ENCODE results near the gene COX4I1. TPM values are rescaled to one million over a fixed set of nuclear protein-coding genes. Genes with fewer than 3 reads are reported as not detected.

COX4I1 gene
- total RNA-seq, 1 experiment from 2014 or later, result 429 TPM

DNA sequence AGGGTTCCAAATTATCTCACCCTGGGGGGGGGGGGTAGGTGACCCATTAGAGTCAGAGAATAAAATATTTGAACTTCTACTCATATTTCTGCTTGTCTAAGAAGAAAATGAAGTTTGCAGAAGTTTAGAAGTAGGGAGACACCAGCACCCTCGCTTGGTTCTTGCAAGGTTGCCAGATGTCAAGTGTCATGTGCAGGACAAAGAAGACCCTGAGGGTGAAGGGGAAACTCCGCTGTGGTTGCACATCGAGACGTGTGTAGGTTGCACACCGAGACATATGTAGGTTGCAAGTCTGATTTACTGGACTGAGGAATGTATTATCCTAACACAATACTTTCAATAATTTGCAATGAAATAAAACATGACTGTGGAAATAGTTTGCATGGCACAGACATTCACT is 57.1 kb downstream of the COX4I1 start:
- H3K4me3 ChIP-seq (ENCODE audit: low read depth in 2 of 2, low read length in 2 of 2), result no peak overlapping the region
- no peak overlapping the region for H3K27ac ChIP-seq (ENCODE audit: low read length)
- intact Hi-C loops (cut with micrococcal nuclease; ENCODE audit: unreplicated experiment) (no loop called here), in situ Hi-C loops (cut with HindIII; ENCODE audit: low pct_unique_long_range_greater_than_20kb, low sequenced_read_pairs) (no loop called here)
- ATAC-seq, result no peak
- no peak for DNase-seq (ENCODE audit: low read depth, low spot score)
- POLR2A ChIA-PET, result no interaction called here
- H3K4me1 ChIP-seq (ENCODE audit: control insufficient read depth, insufficient read depth, low read length), result no peaks in the 10 kb centered on the region
- no peaks in the 10 kb centered on the region; the same call in 1 of the 2 replicates for H3K27me3 ChIP-seq (ENCODE audit: control insufficient read depth, insufficient read depth, low read length)
- H3K9me3 ChIP-seq (ENCODE audit: control insufficient read depth, insufficient read depth, low read depth, low read length), result no peaks in the 10 kb centered on the region
- TF ChIP-seq SIN3A (IDR thresholded peaks at IDR 0.05; ENCODE audit: borderline replicate concordance, insufficient read depth, low read depth, low read length), result no peak
- TF ChIP-seq TCF7L2 (IDR thresholded peaks at IDR 0.05; ENCODE audit: low read depth, low read length), result no peak
- no peak for TF ChIP-seq POLR2AphosphoS5 (IDR thresholded peaks at IDR 0.05; ENCODE audit: low read depth, low read length)
- TF ChIP-seq, protein P1, sequence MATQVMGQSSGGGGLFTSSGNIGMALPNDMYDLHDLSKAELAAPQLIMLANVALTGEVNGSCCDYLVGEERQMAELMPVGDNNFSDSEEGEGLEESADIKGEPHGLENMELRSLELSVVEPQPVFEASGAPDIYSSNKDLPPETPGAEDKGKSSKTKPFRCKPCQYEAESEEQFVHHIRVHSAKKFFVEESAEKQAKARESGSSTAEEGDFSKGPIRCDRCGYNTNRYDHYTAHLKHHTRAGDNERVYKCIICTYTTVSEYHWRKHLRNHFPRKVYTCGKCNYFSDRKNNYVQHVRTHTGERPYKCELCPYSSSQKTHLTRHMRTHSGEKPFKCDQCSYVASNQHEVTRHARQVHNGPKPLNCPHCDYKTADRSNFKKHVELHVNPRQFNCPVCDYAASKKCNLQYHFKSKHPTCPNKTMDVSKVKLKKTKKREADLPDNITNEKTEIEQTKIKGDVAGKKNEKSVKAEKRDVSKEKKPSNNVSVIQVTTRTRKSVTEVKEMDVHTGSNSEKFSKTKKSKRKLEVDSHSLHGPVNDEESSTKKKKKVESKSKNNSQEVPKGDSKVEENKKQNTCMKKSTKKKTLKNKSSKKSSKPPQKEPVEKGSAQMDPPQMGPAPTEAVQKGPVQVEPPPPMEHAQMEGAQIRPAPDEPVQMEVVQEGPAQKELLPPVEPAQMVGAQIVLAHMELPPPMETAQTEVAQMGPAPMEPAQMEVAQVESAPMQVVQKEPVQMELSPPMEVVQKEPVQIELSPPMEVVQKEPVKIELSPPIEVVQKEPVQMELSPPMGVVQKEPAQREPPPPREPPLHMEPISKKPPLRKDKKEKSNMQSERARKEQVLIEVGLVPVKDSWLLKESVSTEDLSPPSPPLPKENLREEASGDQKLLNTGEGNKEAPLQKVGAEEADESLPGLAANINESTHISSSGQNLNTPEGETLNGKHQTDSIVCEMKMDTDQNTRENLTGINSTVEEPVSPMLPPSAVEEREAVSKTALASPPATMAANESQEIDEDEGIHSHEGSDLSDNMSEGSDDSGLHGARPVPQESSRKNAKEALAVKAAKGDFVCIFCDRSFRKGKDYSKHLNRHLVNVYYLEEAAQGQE (IDR thresholded peaks at IDR 0.05; ENCODE audit: insufficient read depth in 1 of 2, low read depth in 2 of 2, low read length in 1 of 2), result no peak
- TF ChIP-seq, protein P2, sequence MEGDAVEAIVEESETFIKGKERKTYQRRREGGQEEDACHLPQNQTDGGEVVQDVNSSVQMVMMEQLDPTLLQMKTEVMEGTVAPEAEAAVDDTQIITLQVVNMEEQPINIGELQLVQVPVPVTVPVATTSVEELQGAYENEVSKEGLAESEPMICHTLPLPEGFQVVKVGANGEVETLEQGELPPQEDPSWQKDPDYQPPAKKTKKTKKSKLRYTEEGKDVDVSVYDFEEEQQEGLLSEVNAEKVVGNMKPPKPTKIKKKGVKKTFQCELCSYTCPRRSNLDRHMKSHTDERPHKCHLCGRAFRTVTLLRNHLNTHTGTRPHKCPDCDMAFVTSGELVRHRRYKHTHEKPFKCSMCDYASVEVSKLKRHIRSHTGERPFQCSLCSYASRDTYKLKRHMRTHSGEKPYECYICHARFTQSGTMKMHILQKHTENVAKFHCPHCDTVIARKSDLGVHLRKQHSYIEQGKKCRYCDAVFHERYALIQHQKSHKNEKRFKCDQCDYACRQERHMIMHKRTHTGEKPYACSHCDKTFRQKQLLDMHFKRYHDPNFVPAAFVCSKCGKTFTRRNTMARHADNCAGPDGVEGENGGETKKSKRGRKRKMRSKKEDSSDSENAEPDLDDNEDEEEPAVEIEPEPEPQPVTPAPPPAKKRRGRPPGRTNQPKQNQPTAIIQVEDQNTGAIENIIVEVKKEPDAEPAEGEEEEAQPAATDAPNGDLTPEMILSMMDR (IDR thresholded peaks at IDR 0.05), result no peak
- BruUV-seq (replicated peaks), result no TSS peak
- H3K36me3 ChIP-seq (ENCODE audit: control insufficient read depth, insufficient read depth, low read length), result no peaks in the 10 kb centered on the region
- CTCF ChIA-PET, result no interaction called here

Other genes starting within 250 kb of the COX4I1 start
- gene GSE1, start 186.4 kb upstream of the COX4I1 start, total RNA-seq (2021; ENCODE audit: unreplicated experiment), result 97.5 TPM
- gene GINS2, start 110.7 kb upstream of the COX4I1 start, total RNA-seq (2021; ENCODE audit: unreplicated experiment), result 12.0 TPM
- 1.5 TPM for gene C16orf74, start 48.6 kb upstream of the COX4I1 start, total RNA-seq (2021; ENCODE audit: unreplicated experiment)
- gene EMC8, start 151 bp upstream of the COX4I1 start, total RNA-seq (2021; ENCODE audit: unreplicated experiment), result 39.1 TPM
- gene IRF8, start 99.5 kb downstream of the COX4I1 start, total RNA-seq (2021; ENCODE audit: unreplicated experiment), result 0.62 TPM